Loucy (cell line): ENCODE data around the gene USP19.

Source experiments
- EZH2phosphoT487 ChIP-seq: fragments of 200-600 bp; IDR thresholded peaks from 2 replicates; pipeline ENCODE4 v1.6.1; 2018; ENCODE audit warnings: antibody characterized with exemption, mild to moderate bottlenecking, moderate library complexity, borderline replicate concordance
- TF ChIP-seq, protein P1 (sequence below): fragments of 200-600 bp; sonication (generic); conservative IDR thresholded peaks from 2 replicates; pipeline ENCODE4 v1.5.1; 2014; ENCODE audit warnings: mild to moderate bottlenecking, antibody characterized with exemption, low read length

GRCh38 chr3:49157289-49157688 lies 36.7 kb upstream of the USP19 start:
- TF ChIP-seq, protein P1, sequence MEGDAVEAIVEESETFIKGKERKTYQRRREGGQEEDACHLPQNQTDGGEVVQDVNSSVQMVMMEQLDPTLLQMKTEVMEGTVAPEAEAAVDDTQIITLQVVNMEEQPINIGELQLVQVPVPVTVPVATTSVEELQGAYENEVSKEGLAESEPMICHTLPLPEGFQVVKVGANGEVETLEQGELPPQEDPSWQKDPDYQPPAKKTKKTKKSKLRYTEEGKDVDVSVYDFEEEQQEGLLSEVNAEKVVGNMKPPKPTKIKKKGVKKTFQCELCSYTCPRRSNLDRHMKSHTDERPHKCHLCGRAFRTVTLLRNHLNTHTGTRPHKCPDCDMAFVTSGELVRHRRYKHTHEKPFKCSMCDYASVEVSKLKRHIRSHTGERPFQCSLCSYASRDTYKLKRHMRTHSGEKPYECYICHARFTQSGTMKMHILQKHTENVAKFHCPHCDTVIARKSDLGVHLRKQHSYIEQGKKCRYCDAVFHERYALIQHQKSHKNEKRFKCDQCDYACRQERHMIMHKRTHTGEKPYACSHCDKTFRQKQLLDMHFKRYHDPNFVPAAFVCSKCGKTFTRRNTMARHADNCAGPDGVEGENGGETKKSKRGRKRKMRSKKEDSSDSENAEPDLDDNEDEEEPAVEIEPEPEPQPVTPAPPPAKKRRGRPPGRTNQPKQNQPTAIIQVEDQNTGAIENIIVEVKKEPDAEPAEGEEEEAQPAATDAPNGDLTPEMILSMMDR, result no peak
- TF ChIP-seq EZH2phosphoT487, result no peak
